ENCODE results near the gene LENG9.

LENG9 gene

GRCh38 chr19:54421521-54421920 is 42.1 kb downstream of the LENG9 start:
- no peak for DNase-seq

DNA sequence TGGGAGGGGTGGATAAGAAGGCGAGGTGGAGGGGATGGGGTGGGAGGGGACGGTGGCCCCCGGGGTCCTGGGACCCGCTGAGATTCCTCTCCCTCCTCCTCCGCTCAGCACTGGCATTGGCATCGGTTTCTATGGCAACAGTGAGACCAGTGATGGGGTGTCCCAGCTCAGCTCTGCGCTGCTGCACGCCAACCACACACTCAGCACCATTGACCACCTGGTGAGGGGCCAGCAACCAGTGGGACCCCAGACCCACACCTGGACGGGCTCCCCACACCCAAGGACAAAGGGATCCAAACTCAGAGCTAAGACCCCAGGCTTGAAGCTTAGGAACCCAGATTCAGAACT is 42.4 kb downstream of the LENG9 start:
- no peak for DNase-seq

- DNase-seq = no peak
These were observed 43.0 kb downstream of the LENG9 start for GRCh38 chr19:54420383-54421168.

DNA sequence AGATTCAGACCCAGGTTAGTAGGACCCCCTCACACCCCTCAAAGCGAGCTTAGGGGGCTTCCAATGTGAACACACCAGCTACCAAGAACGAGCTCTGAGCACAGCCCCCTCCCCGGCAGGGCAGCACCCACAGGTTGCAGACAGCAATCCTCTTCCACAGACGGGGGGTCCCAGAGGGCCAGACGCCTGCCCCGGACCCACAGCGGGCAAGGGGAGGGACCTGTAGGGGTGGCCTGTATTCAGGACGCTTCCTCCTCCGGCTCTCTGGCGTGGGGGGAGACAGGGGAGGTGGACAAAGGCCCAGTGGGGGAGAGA is 43.6 kb downstream of the LENG9 start:
- DNase-seq = no peak

DNA sequence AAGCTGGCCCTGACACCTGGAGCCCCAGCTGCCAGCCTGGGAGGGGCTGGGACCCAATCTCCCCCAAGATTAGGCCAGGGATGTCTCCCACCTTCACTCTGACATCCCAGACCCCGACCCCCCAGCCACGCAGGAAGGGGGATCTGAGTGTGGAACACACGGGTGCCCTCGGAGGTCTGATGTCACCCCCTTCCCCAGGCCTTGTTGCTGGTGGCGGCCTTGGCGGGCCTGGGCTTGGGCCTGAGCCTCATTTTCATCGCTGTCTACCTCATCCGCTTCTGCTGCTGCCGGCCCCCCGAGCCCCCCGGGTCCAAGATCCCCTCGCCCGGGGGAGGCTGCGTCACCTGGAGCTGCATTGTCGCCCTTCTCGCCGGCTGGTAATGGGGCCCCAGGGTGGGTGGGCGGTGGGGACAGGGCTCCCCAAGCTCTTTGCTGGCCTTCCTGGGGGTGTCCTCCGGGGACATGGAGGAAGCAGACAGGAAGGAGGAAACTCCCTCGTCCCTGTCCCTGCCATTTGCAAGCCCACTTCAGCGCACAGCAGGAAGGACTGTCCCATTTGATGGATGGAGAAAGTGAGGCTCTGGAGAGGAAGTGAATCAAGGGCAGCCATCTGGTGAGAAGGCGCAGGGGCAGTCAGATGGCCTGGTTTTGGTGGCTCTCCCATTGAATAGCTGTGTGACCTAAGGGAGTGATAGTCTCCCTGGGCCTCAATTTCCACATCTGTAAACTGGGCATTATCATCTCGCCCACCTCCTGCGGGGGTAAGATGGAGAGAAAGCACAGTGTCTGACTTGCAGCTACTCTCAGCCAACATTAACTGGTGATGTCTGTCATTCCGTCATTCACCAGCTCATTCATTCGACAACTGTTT is 44.4 kb downstream of the LENG9 start:
- no peak for DNase-seq

- DNase-seq = peak; percentile 20 to 51 (median 44)
These were observed 45.3 kb downstream of the LENG9 start for GRCh38 chr19:54418030-54418929.

DNA sequence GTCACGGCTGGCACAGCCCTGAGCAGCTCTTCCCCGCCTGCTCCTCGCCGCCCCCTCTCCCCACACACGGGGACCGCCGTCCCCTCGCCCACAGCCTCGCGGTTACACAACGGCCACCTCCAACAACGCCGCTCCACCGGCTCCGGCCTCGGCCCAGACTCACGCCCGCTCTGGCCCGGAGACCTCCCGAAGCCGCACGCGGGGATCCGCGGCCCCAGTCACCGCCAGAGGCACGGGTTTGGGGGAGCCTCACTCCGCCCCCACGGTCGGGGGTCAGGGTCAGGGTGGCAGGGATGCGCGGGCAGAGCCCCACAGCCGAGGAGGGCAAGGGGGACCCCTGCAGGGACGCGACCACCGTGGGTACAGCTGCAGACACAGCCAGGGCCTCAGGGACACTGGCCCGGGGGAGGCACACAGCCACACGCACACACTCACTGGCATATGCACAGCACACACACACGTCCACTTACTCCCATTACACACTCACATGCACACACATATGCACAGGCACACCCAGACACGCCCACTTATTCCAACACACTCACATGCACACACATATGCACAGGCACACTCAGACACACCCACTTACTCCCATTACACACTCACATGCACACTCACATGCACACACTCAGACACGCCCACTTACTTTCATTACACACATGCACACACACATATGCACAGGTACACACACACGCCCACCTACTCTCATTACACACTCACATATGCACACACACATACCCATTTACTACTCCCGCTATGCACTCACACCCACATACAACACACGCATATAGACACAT is 46.7 kb downstream of the LENG9 start:
- no peak for DNase-seq

- DNase-seq = no peak
These were observed 47.5 kb downstream of the LENG9 start for GRCh38 chr19:54415901-54416673.

GRCh38 chr19:54415208-54415900 is 48.2 kb downstream of the LENG9 start, which contains the start of gene TTYH1:
Gene TTYH1 (plus strand): TSS chr19:54415464. CDS start chr19:54415553, 89 bp downstream.
- DNase-seq = peak in 1 of 4 experiments; percentile 30

GRCh38 chr19:54414156-54414555 is 49.4 kb downstream of the LENG9 start:
- DNase-seq = no peak

DNA sequence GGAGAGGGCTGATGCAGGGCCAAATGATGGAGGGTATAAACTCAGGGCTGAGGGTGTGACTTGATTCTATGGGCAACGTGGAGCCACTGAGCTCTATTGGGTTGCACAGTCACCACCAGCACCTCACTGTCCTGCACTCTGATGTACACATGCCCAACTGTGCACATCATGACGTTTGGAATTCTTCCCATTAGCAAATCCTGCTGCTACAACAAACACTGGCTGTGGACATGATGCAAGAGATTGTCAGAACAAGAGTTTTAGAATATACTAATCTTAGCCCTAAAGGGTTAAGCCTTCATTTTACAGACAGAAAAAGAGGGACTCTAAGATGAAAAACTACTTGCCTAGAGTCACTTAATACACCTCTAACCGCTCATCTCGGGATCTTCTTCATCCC is 50.7 kb downstream of the LENG9 start:
- no peak for DNase-seq
